ENCODE results near the gene RFFL.

DNA sequence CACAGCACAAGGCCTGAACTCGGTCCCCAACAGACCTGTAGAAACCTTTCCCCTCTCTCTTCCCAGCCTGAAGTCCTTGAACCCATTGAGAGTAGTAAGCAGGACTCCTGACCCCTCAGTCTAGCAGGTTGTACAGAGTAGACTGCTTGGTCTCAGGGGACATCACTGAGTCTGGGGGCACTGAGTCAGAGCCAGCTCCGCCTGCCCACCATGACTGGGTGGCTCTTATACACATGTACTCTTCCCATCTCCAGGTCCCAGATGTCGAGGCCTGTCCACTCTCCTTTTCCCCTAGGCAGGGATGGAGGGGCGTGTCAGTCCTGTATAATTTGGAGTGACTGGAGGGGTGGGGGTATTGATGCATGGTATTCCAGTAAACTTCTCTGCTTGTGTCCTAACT lies 59.7 kb downstream of the RFFL start:
- TF ChIP-seq, protein P1, sequence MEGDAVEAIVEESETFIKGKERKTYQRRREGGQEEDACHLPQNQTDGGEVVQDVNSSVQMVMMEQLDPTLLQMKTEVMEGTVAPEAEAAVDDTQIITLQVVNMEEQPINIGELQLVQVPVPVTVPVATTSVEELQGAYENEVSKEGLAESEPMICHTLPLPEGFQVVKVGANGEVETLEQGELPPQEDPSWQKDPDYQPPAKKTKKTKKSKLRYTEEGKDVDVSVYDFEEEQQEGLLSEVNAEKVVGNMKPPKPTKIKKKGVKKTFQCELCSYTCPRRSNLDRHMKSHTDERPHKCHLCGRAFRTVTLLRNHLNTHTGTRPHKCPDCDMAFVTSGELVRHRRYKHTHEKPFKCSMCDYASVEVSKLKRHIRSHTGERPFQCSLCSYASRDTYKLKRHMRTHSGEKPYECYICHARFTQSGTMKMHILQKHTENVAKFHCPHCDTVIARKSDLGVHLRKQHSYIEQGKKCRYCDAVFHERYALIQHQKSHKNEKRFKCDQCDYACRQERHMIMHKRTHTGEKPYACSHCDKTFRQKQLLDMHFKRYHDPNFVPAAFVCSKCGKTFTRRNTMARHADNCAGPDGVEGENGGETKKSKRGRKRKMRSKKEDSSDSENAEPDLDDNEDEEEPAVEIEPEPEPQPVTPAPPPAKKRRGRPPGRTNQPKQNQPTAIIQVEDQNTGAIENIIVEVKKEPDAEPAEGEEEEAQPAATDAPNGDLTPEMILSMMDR (IDR thresholded peaks at IDR 0.05; ENCODE audit: low read depth, low read length, poor library complexity, severe bottlenecking), result no peak
- TF ChIP-seq EZH2phosphoT487 (IDR thresholded peaks at IDR 0.05; ENCODE audit: borderline replicate concordance, low read length), result no peak
